ENCODE results near the gene CIB2.

- TF ChIP-seq CTCF (IDR thresholded peaks at IDR 0.05; ENCODE audit: poor library complexity, severe bottlenecking), result no peak
- no peak for TF ChIP-seq POLR2AphosphoS5 (IDR thresholded peaks at IDR 0.05)
- TF ChIP-seq EZH2 (IDR thresholded peaks at IDR 0.05; ENCODE audit: borderline replicate concordance, insufficient read depth, low read length, poor library complexity, severe bottlenecking), result no peak
- TF ChIP-seq RAD21 (conservative IDR thresholded peaks at IDR 0.05), result no peak
Observed at GRCh38 chr15:78098131-78098755, 33.0 kb downstream of the CIB2 start.

All from neural cell (in vitro differentiated cells).